PFSK-1 (cell line): ENCODE measurements around the gene MOV10L1.

ENCODE experiments used
- POLR2AphosphoS5 ChIP-seq: IDR thresholded peaks from 2 replicates; pipeline ENCODE4 v1.6.1; 2012; ENCODE audit warnings: low read depth, mild to moderate bottlenecking, control low read depth, low read length, moderate library complexity
- REST ChIP-seq, 2 experiments: IDR thresholded peaks; 2 replicates each; pipeline versions ENCODE4 v1.6.1 to v1.8.0; 2011 to 2012; ENCODE audit warnings: low read depth in 2 of 2, low read length in 2 of 2, control low read depth in 1 of 2, inconsistent platforms in 1 of 2, mild to moderate bottlenecking in 1 of 2, moderate library complexity in 1 of 2; ENCODE audit not compliant: insufficient read depth in 1 of 2
- SIN3A ChIP-seq: IDR thresholded peaks from 2 replicates; pipeline ENCODE4 v1.6.1; 2012; ENCODE audit warnings: mild to moderate bottlenecking, low read length, moderate library complexity, borderline replicate concordance; ENCODE audit not compliant: insufficient read depth
- TAF1 ChIP-seq: IDR thresholded peaks from 2 replicates; pipeline ENCODE4 v1.6.1; 2012; ENCODE audit warnings: low read length, control low read depth, borderline replicate concordance; ENCODE audit not compliant: insufficient read depth

- TF ChIP-seq REST (IDR thresholded peaks at IDR 0.05; ENCODE audit: insufficient read depth in 1 of 2, low read depth in 2 of 2, low read length in 2 of 2): no peak
- TF ChIP-seq TAF1: no peak
- TF ChIP-seq POLR2AphosphoS5: no peak
- TF ChIP-seq SIN3A: no peak
These were observed 60.6 kb downstream of the MOV10L1 start for GRCh38 chr22:50150161-50151129.
